IMR-90 (cell line): ENCODE data around the gene CYP20A1. TPM values are rescaled to one million over a fixed set of nuclear protein-coding genes. Genes with fewer than 3 reads are reported as not detected.
"Not testable (repeated sequence)": the region's sequence is repeated elsewhere in the genome, so short reads cannot be mapped to it uniquely, and the experiment has no call there.

Experiments
- ATAC-seq: fragments of 200-7000 bp; cut with Tn5 transposase; 2 replicates; pipeline ENCODE4 v1.9.1; 2020; ENCODE audit warnings: low read depth, mild to moderate bottlenecking, moderate library complexity
- BruUV-seq: library from RNA; stranded (reverse); fragments of 400-500 nt; replicated peaks from 2 replicates; lab custom pipeline; 2021; lab: Mats Ljungman, UMichigan
- CTCF ChIA-PET: fragments of 300-600 bp; formaldehyde crosslinking; extraction: SDS; loops from one replicate; lab custom pipeline; 2021; ENCODE audit warnings: antibody characterized with exemption; lab: Yijun Ruan, JAX
- POLR2A ChIA-PET: fragments of 300-600 bp; sonication (Branson Sonifier 250); formaldehyde crosslinking; loops from one replicate; lab custom pipeline; 2022; ENCODE audit warnings: antibody characterized with exemption; ENCODE audit not compliant: unreplicated experiment; lab: Charles Lee
- DNase-seq: peaks from one replicate; pipeline ENCODE4 v3.0.0; 2013
- H2AFZ ChIP-seq: replicated peaks from 2 replicates; pipeline ENCODE3; 2013; ENCODE audit warnings: low read length, mild to moderate bottlenecking; ENCODE audit not compliant: poor library complexity
- H2AK5ac ChIP-seq: 2 replicates; pipeline ENCODE4 v1.6.1; 2013; ENCODE audit warnings: low read depth, low read length, inconsistent platforms
- H2AK9ac ChIP-seq: replicated peaks from 2 replicates; pipeline ENCODE3; 2013; ENCODE audit warnings: mild to moderate bottlenecking, low read depth, low read length, moderate library complexity; ENCODE audit not compliant: poor library complexity
- H2BK120ac ChIP-seq: 2 replicates; pipeline ENCODE4 v1.6.1; 2013; ENCODE audit warnings: low read depth, low read length, inconsistent platforms
- H2BK15ac ChIP-seq: 3 replicates; pipeline ENCODE4 v1.6.1; 2013; ENCODE audit warnings: low read depth, low read length, inconsistent platforms
- H2BK20ac ChIP-seq: 2 replicates; pipeline ENCODE4 v1.6.1; 2013; ENCODE audit warnings: low read depth, mild to moderate bottlenecking, inconsistent platforms, low read length, moderate library complexity
- H2BK5ac ChIP-seq: 2 replicates; pipeline ENCODE4 v1.6.1; 2013; ENCODE audit warnings: mild to moderate bottlenecking, low read depth, low read length, inconsistent platforms; ENCODE audit not compliant: poor library complexity, severe bottlenecking
- H3K14ac ChIP-seq: replicated peaks from 2 replicates; pipeline ENCODE4 v1.6.1; 2013; ENCODE audit warnings: low read depth, low read length, inconsistent platforms
- H3K18ac ChIP-seq: 2 replicates; pipeline ENCODE4 v1.6.1; 2013; ENCODE audit warnings: low read depth, low read length, control low read depth
- H3K23ac ChIP-seq: 2 replicates; pipeline ENCODE4 v1.6.1; 2013; ENCODE audit warnings: low read depth, low read length, inconsistent platforms
- H3K27ac ChIP-seq: 2 replicates; pipeline ENCODE4 v1.5.1; 2013; ENCODE audit warnings: mild to moderate bottlenecking, control low read depth, low read length; ENCODE audit not compliant: insufficient read depth
- H3K27me3 ChIP-seq: 2 replicates; pipeline ENCODE4 v1.6.1; 2013; ENCODE audit warnings: low read length; ENCODE audit not compliant: control insufficient read depth, insufficient read depth
- H3K36me3 ChIP-seq: 2 replicates; pipeline ENCODE4 v1.6.1; 2013; ENCODE audit warnings: low read length, mixed read lengths; ENCODE audit not compliant: control insufficient read depth, insufficient read depth
- H3K4ac ChIP-seq: 2 replicates; pipeline ENCODE4 v1.6.1; 2013; ENCODE audit warnings: low read depth, low read length, inconsistent platforms
- H3K4me1 ChIP-seq: 2 replicates; pipeline ENCODE4 v1.6.1; 2013; ENCODE audit warnings: low read length, mixed read lengths; ENCODE audit not compliant: control insufficient read depth, insufficient read depth
- H3K4me2 ChIP-seq: 2 replicates; pipeline ENCODE4 v1.6.1; 2013; ENCODE audit warnings: low read depth, mild to moderate bottlenecking, control low read depth, low read length, moderate library complexity
- H3K4me3 ChIP-seq: 2 replicates; pipeline ENCODE4 v1.5.1; 2013; ENCODE audit warnings: low read depth, mild to moderate bottlenecking, control low read depth, low read length, moderate library complexity; ENCODE audit not compliant: insufficient read depth
- H3K56ac ChIP-seq: 2 replicates; pipeline ENCODE4 v1.6.1; 2013; ENCODE audit warnings: low read length, inconsistent platforms; ENCODE audit not compliant: insufficient read depth; ENCODE audit errors: extremely low read depth
- H3K79me1 ChIP-seq, 2 experiments: 2 replicates each; pipeline ENCODE4 v1.6.1; 2013; ENCODE audit warnings: low read length in 2 of 2, inconsistent platforms in 1 of 2, low read depth in 1 of 2
- H3K9ac ChIP-seq: 2 replicates; pipeline ENCODE4 v1.6.1; 2013; ENCODE audit warnings: low read depth, low read length, control low read depth
- H3K9me1 ChIP-seq: 2 replicates; pipeline ENCODE4 v1.6.1; 2013; ENCODE audit warnings: low read length, inconsistent platforms; ENCODE audit not compliant: insufficient read depth
- H3K9me3 ChIP-seq: 2 replicates; pipeline ENCODE4 v1.6.1; 2013; ENCODE audit warnings: low read length; ENCODE audit not compliant: control insufficient read depth, insufficient read depth
- H4K20me1 ChIP-seq: 2 replicates; pipeline ENCODE4 v1.6.1; 2013; ENCODE audit warnings: low read length, inconsistent platforms; ENCODE audit not compliant: insufficient read depth
- H4K5ac ChIP-seq: 2 replicates; pipeline ENCODE4 v1.6.1; 2013; ENCODE audit warnings: mild to moderate bottlenecking, low read depth, low read length, control low read depth
- H4K8ac ChIP-seq, 2 experiments: 2 replicates each; pipeline ENCODE4 v1.6.1; 2013; ENCODE audit warnings: low read depth in 2 of 2, low read length in 2 of 2, control low read depth in 1 of 2, inconsistent platforms in 1 of 2
- H4K91ac ChIP-seq: 2 replicates; pipeline ENCODE4 v1.6.1; 2013; ENCODE audit warnings: low read depth, low read length, inconsistent platforms; ENCODE audit not compliant: insufficient read depth
- CEBPB ChIP-seq: IDR thresholded peaks from 2 replicates; pipeline ENCODE4 v1.6.1; 2012; ENCODE audit warnings: low read depth, low read length, improper control_type of control experiment
- POLR2A ChIP-seq: IDR thresholded peaks from 2 replicates; pipeline ENCODE4 v1.6.1; 2012; ENCODE audit warnings: mild to moderate bottlenecking, low read depth, low read length
- WGBS, 2 experiments: methylation state at CpG; one replicate each; pipeline versions ENCODE4 v1.1.5 to v1.1.7; 2013; ENCODE audit warnings: missing lambda C conversion rate in 2 of 2; ENCODE audit not compliant: insufficient read length in 1 of 2; ENCODE audit errors: extremely low coverage in 2 of 2; 5-methylcytosine and 5-hydroxymethylcytosine counted together
- dilution Hi-C: fragments of 300-500 bp; cut with HindIII; formaldehyde crosslinking; loops from one replicate; pipeline ENCODE4 v1.14.3; 2018; ENCODE audit warnings: low sequenced_read_pairs; ENCODE audit not compliant: unreplicated experiment
- in situ Hi-C: fragments of 300-500 bp; cut with MboI; formaldehyde crosslinking; loops from 3 replicates; pipeline ENCODE4 v1.14.3; 2019; ENCODE audit warnings: low sequenced_read_pairs, inconsistent platforms, mixed read lengths
- intact Hi-C: fragments of 100-400 bp; cut with micrococcal nuclease; formaldehyde crosslinking; loops from 2 replicates; pipeline ENCODE4 v1.10.0; 2022
- polyA plus RNA-seq, 3 experiments: library from polyadenylated mRNA; depleted of rRNA; stranded (reverse); fragments of >200 nt; gene quantifications; 2 replicates each; pipeline ENCODE4 v1.2.3, GENCODE V29; 2012; ENCODE audit warnings: low replicate concordance in 1 of 3
- total RNA-seq: library from RNA; depleted of rRNA; stranded (reverse); fragments of >200 nt; gene quantifications from 2 replicates; pipeline ENCODE4 v1.2.3, GENCODE V29; 2012

Gene CYP20A1
- total and polyA plus RNA-seq, 2 of the 4 experiments (the other 2 are of a cell fraction): 7.0 to 16.8 TPM

- Histone ChIP-seq H3K4me2 (no peak overlapping the region), H3K9me1 (peaks cover 7% of the 10 kb centered on the region; the same call in 1 of the 2 replicates), H4K5ac (no peak overlapping the region), H3K14ac (no peak overlapping the region), H3K27ac (no peak overlapping the region; the same call in 1 of the 2 replicates), H2BK20ac (no peak overlapping the region), H2BK15ac (no peak overlapping the region), H4K91ac (no peak overlapping the region), H3K9me3 (no peaks in the 10 kb centered on the region), H3K4me3 (no peak overlapping the region), H3K27me3 (no peaks in the 10 kb centered on the region), H3K4me1 (peaks cover 6% of the 10 kb centered on the region), H2AK5ac (no peak overlapping the region), H2AK9ac (no peak overlapping the region), H4K8ac (no peak overlapping the region), H3K4ac (no peak overlapping the region), H2BK120ac (no peak overlapping the region), H3K79me1 (peaks cover 51 to 68% of the 10 kb centered on the region in 2 experiments), H3K9ac (no peak overlapping the region), H3K18ac (no peak overlapping the region), H3K56ac (no peak overlapping the region), H2BK5ac (peak overlapping the region; percentile 39), H2AFZ (no peak overlapping the region), H4K20me1 (peaks cover 8% of the 10 kb centered on the region), H3K36me3 (peaks cover 2% of the 10 kb centered on the region), H3K23ac (no peak overlapping the region)
- POLR2A ChIA-PET: no interaction called here
- peak; percentile 40 for DNase-seq
- CTCF ChIA-PET: interaction anchor here (0.5 kb wide), 1 partner anchor 43 kb away, joined by 3 read pairs; no protein-coding TSS in a partner anchor
- in situ Hi-C loops (no loop called here), dilution Hi-C loops (no loop called here), intact Hi-C loops (no loop called here)
- 0 out of 2 replicates have a peak, but pooled peaks have one; percentile 5 for TF ChIP-seq CEBPB
- no peak for TF ChIP-seq POLR2A
- WGBS, 2 experiments: no CpG with 5 or more reads among the region's 2 CpGs
- no TSS peak for BruUV-seq
- ATAC-seq: no peak
Measured at GRCh38 chr2:203341741-203342310, 103.0 kb downstream of the CYP20A1 start.

GRCh38 chr2:203342374-203342773, 103.6 kb downstream of the CYP20A1 start:
- ATAC-seq, H2BK5ac ChIP-seq, H3K14ac ChIP-seq, H3K4me2 ChIP-seq, POLR2A ChIA-PET, intact Hi-C loops, H2AK5ac ChIP-seq, H3K18ac ChIP-seq, H3K9me3 ChIP-seq, dilution Hi-C loops, H3K23ac ChIP-seq, H3K9ac ChIP-seq, BruUV-seq, DNase-seq, H2BK20ac ChIP-seq, H3K27ac ChIP-seq, H4K8ac ChIP-seq, H2BK15ac ChIP-seq, CTCF ChIA-PET, H4K20me1 ChIP-seq, H4K5ac ChIP-seq, H4K91ac ChIP-seq, H3K4me1 ChIP-seq, H2AK9ac ChIP-seq, H2BK120ac ChIP-seq, in situ Hi-C loops, H3K56ac ChIP-seq, H3K9me1 ChIP-seq, H3K4me3 ChIP-seq, H3K27me3 ChIP-seq, H3K4ac ChIP-seq, H2AFZ ChIP-seq, H3K36me3 ChIP-seq: not testable (repeated sequence)
- peaks cover 52 to 68% of the 10 kb centered on the region in 2 experiments for H3K79me1 ChIP-seq
- no CpG with 5 or more reads among the region's 4 CpGs for WGBS, 2 experiments
